Kidney capillary endothelial cell (primary cell): Measurements from ENCODE around the gene MAPK1.
"Not testable (repeated sequence)": the region's sequence is repeated elsewhere in the genome, so short reads cannot be mapped to it uniquely, and the experiment has no call there.

Experiments used
- DNase-seq: peaks from one replicate; pipeline ENCODE4 v3.0.0-alpha.2; 2018; ENCODE audit warnings: low spot score

The MAPK1 gene

GRCh38 chr22:21867528-21868266 is at the start of gene MAPK1:
Gene MAPK1 (minus strand): TSS chr22:21867645. CDS start chr22:21867440, 205 bp downstream.
- DNase-seq: peak; percentile 88

- no peak for DNase-seq
Measured at GRCh38 chr22:21916309-21916918, 49.0 kb upstream of the MAPK1 start.

- DNase-seq: no peak
Measured at GRCh38 chr22:21915624-21916308, 48.3 kb upstream of the MAPK1 start.

- DNase-seq: not testable (repeated sequence)
Measured at GRCh38 chr22:21914033-21914642, 46.7 kb upstream of the MAPK1 start.

GRCh38 chr22:21910367-21910766 is 42.9 kb upstream of the MAPK1 start:
- not testable (repeated sequence) for DNase-seq

GRCh38 chr22:21909871-21910270 is 42.4 kb upstream of the MAPK1 start:
- DNase-seq: no peak

- DNase-seq: no peak
Measured at GRCh38 chr22:21907638-21908522, 40.4 kb upstream of the MAPK1 start.

GRCh38 chr22:21905234-21905633 is 37.8 kb upstream of the MAPK1 start:
- not testable (repeated sequence) for DNase-seq

GRCh38 chr22:21904250-21904789 is 36.9 kb upstream of the MAPK1 start:
- no peak for DNase-seq

GRCh38 chr22:21903283-21903682 is 35.8 kb upstream of the MAPK1 start:
- DNase-seq: no peak

GRCh38 chr22:21902296-21903087 is 35.0 kb upstream of the MAPK1 start:
- no peak for DNase-seq

- no peak for DNase-seq
Measured at GRCh38 chr22:21898354-21898896, 31.0 kb upstream of the MAPK1 start.

- DNase-seq: no peak
Measured at GRCh38 chr22:21896951-21897513, 29.6 kb upstream of the MAPK1 start.

- not testable (repeated sequence) for DNase-seq
Measured at GRCh38 chr22:21896275-21896674, 28.8 kb upstream of the MAPK1 start.

- DNase-seq: no peak
Measured at GRCh38 chr22:21894799-21895198, 27.4 kb upstream of the MAPK1 start.

GRCh38 chr22:21889251-21889990 is 22.0 kb upstream of the MAPK1 start:
- DNase-seq: no peak

- no peak for DNase-seq
Measured at GRCh38 chr22:21887841-21888240, 20.4 kb upstream of the MAPK1 start.

- not testable (repeated sequence) for DNase-seq
Measured at GRCh38 chr22:21883930-21884329, 16.5 kb upstream of the MAPK1 start.

GRCh38 chr22:21882754-21883333 is 15.4 kb upstream of the MAPK1 start:
- DNase-seq: not testable (repeated sequence)
